ENCODE results near the gene AFTPH.

The AFTPH gene

DNA sequence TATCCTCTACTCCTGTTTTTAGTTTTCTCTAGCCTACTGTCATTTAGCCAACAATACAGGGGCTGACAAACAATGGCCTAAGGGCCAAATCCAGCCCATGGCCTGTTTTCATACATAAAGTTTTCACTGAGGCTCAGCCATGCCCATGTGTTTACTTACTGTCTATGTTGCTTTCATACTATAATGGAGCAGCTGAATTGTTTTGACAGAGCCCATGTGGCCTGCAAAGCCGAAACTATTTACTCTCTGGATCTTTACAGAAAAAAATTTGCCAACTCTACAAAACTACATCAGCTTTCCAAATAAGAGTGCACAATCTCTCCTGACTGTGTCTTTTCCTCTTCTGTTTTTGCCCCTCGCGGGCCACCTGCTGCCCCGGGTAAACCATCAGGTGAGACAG, 46.1 kb upstream of the AFTPH start:
- Histone ChIP-seq H3K4me2 (ENCODE audit: low read depth, low read length) (no peak overlapping the region), H3K9me3 (replicated peaks; ENCODE audit: insufficient read depth, low read length) (no peaks in the 10 kb centered on the region), H3K27me3 (replicated peaks; ENCODE audit: insufficient read depth, low read length) (no peaks in the 10 kb centered on the region), H3F3A (ENCODE audit: insufficient read depth, low read length) (0 out of 2 replicates have a peak, but pooled peaks cover 4% of the 10 kb centered on the region), H3K36me3 (replicated peaks; ENCODE audit: insufficient read depth, low read length) (no peaks in the 10 kb centered on the region), H3K9me2 (replicated peaks; ENCODE audit: insufficient read depth, low read length) (no peaks in the 10 kb centered on the region), H4K20me1 (ENCODE audit: insufficient read depth, low read length) (no peaks in the 10 kb centered on the region), H3K9ac (ENCODE audit: low read length) (no peak overlapping the region), H3K4me3 (ENCODE audit: low read length) (no peak overlapping the region), H3K27ac (ENCODE audit: low read length) (peak overlapping the region; percentile 20; the same call in 1 of the 2 replicates), H3K4me1 (ENCODE audit: low read length) (peaks cover 34% of the 10 kb centered on the region), H3K79me2 (ENCODE audit: low read length) (no peaks in the 10 kb centered on the region), H2AFZ (ENCODE audit: low read length) (no peak overlapping the region; the same call in 1 of the 2 replicates)
- no peak for TF ChIP-seq EZH2 (optimal IDR thresholded peaks at IDR 0.05; ENCODE audit: low read depth, low read length)
- TF ChIP-seq, protein P1, sequence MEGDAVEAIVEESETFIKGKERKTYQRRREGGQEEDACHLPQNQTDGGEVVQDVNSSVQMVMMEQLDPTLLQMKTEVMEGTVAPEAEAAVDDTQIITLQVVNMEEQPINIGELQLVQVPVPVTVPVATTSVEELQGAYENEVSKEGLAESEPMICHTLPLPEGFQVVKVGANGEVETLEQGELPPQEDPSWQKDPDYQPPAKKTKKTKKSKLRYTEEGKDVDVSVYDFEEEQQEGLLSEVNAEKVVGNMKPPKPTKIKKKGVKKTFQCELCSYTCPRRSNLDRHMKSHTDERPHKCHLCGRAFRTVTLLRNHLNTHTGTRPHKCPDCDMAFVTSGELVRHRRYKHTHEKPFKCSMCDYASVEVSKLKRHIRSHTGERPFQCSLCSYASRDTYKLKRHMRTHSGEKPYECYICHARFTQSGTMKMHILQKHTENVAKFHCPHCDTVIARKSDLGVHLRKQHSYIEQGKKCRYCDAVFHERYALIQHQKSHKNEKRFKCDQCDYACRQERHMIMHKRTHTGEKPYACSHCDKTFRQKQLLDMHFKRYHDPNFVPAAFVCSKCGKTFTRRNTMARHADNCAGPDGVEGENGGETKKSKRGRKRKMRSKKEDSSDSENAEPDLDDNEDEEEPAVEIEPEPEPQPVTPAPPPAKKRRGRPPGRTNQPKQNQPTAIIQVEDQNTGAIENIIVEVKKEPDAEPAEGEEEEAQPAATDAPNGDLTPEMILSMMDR (IDR thresholded peaks at IDR 0.05; ENCODE audit: low read length): no peak
- no peak for TF ChIP-seq EZH2phosphoT487 (IDR thresholded peaks at IDR 0.05; ENCODE audit: low read length)
- no peak for DNase-seq

DNA sequence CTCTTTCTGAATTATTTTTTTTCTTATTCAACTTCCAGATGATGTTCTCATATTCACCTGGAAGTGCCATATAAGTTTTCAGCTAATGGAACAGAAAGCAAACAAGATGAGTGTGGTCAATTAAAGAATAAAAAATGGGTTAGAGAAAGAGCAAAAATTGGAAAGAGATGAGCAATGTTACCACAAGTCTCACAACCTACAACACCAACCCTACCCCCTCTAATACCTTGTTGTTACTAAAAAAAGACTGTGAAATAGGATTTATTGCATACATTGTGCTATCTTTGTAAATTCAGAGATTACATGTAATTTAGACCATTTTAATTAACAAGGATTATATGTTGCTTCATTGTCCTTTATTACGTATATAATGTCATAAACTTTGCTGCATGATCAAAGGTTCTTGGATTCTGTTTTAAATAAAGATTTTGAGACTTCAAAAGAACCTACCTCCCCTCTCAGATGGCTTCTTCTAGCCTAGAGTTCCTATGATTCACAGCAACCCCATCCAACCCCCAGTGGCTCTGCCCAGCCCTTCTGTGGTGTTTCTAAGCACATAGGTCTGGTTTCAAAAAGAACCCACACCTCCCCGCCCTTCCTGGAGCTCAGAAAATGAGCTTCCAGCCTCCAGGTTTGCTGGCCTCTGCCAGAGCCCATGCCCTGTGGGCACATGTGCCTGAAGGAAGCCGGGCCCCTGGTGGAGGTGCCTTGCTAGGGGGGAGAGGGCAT, 45.5 kb upstream of the AFTPH start:
- DNase-seq: peak; percentile 38
- Histone ChIP-seq H3K79me2 (ENCODE audit: low read length) (no peaks in the 10 kb centered on the region), H3K36me3 (replicated peaks; ENCODE audit: insufficient read depth, low read length) (no peaks in the 10 kb centered on the region), H3K9ac (ENCODE audit: low read length) (no peak overlapping the region), H3K9me3 (replicated peaks; ENCODE audit: insufficient read depth, low read length) (no peaks in the 10 kb centered on the region), H3K27me3 (replicated peaks; ENCODE audit: insufficient read depth, low read length) (no peaks in the 10 kb centered on the region), H3K4me2 (ENCODE audit: low read depth, low read length) (no peak overlapping the region), H3K9me2 (replicated peaks; ENCODE audit: insufficient read depth, low read length) (no peaks in the 10 kb centered on the region), H3K4me3 (ENCODE audit: low read length) (no peak overlapping the region), H2AFZ (ENCODE audit: low read length) (no peak overlapping the region), H3K4me1 (ENCODE audit: low read length) (peaks cover 38% of the 10 kb centered on the region), H3K27ac (ENCODE audit: low read length) (peak overlapping the region; percentile 20; the same call in 1 of the 2 replicates), H3F3A (ENCODE audit: insufficient read depth, low read length) (0 out of 2 replicates have a peak, but pooled peaks cover 4% of the 10 kb centered on the region), H4K20me1 (ENCODE audit: insufficient read depth, low read length) (no peaks in the 10 kb centered on the region)
- no peak for TF ChIP-seq EZH2 (optimal IDR thresholded peaks at IDR 0.05; ENCODE audit: low read depth, low read length)
- TF ChIP-seq, protein P1 (IDR thresholded peaks at IDR 0.05; ENCODE audit: low read length): no peak
- TF ChIP-seq EZH2phosphoT487 (IDR thresholded peaks at IDR 0.05; ENCODE audit: low read length): no peak

DNA sequence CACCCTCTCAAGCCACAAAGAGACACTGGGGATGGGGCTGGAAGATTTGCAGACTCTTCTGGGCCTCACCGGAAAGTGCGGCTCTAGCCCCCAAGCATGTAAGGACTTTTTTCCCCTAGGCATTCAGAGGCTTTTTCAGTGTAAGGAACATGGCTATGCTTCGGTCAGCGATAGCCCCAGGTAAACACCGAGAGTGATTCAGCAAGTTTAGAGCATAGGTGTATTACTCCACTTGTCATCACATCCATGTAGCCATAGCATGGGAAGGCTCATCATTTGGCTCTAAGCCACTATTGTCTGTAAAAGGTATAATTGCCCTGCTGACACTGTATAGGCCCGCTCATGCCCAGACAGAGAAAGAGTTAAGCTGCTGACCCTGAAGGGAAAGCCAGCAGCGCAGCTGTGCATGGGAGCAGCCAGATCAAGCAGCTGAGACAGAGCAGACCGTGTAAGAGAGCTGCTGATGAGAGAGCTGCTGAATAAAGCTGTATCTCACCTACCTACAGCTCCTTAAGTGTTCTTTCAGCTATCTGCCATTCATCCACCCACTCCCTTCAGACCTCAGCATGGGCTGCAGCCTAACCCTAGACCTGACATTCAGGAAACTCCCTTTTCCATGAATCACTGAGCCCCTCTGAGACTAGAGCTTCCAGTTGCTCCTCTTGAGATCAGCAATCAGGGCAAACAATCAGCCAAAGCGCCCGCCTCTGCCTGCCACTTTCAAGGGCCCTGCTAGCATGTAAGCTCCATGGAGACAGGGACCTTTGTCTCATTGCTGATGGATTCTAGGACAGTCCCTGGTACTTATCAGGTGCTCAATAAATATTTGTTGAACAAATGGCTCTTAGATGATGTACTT, 44.6 kb upstream of the AFTPH start:
- Histone ChIP-seq H3K9me2 (replicated peaks; ENCODE audit: insufficient read depth, low read length) (no peaks in the 10 kb centered on the region), H3F3A (ENCODE audit: insufficient read depth, low read length) (0 out of 2 replicates have a peak, but pooled peaks cover 4% of the 10 kb centered on the region), H3K9me3 (replicated peaks; ENCODE audit: insufficient read depth, low read length) (no peaks in the 10 kb centered on the region), H3K36me3 (replicated peaks; ENCODE audit: insufficient read depth, low read length) (no peaks in the 10 kb centered on the region), H3K4me3 (ENCODE audit: low read length) (no peak overlapping the region), H3K79me2 (ENCODE audit: low read length) (no peaks in the 10 kb centered on the region), H3K27me3 (replicated peaks; ENCODE audit: insufficient read depth, low read length) (no peaks in the 10 kb centered on the region), H2AFZ (ENCODE audit: low read length) (no peak overlapping the region), H3K4me1 (ENCODE audit: low read length) (peaks cover 38% of the 10 kb centered on the region), H3K27ac (ENCODE audit: low read length) (no peak overlapping the region), H4K20me1 (ENCODE audit: insufficient read depth, low read length) (no peaks in the 10 kb centered on the region), H3K9ac (ENCODE audit: low read length) (no peak overlapping the region), H3K4me2 (ENCODE audit: low read depth, low read length) (no peak overlapping the region)
- TF ChIP-seq EZH2 (optimal IDR thresholded peaks at IDR 0.05; ENCODE audit: low read depth, low read length) (no peak), EZH2phosphoT487 (IDR thresholded peaks at IDR 0.05; ENCODE audit: low read length) (no peak)
- TF ChIP-seq, protein P1 (IDR thresholded peaks at IDR 0.05; ENCODE audit: low read length): no peak
- no peak for DNase-seq
